HG03095 (cell line): Measurements from ENCODE around the gene MYH1.

Experiments
- ATAC-seq: cut with Tn5 transposase; IDR thresholded peaks from one replicate; pipeline ENCODE4 v1.9.1; 2021; ENCODE audit warnings: moderate library complexity; ENCODE audit not compliant: unreplicated experiment

MYH1 gene

DNA sequence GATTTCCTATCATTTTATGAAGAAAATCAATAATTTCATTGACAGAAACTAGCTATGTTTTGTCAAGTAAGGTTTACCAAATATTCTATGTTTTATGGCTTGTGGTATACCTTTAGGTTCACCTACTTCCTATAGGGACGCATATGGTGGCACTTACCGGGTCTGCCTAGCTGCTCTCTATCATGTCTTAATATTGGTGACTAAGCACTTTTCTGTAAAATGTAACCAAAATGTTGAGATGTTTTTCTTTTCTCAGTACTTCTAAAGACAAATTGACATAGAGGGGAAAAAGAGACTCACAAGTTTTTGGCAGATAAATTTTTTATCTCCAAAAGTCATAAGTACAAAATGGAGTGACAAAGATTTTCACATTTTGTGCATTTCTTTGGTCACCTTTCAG, 26.3 kb downstream of the MYH1 start:
- ATAC-seq: no peak

DNA sequence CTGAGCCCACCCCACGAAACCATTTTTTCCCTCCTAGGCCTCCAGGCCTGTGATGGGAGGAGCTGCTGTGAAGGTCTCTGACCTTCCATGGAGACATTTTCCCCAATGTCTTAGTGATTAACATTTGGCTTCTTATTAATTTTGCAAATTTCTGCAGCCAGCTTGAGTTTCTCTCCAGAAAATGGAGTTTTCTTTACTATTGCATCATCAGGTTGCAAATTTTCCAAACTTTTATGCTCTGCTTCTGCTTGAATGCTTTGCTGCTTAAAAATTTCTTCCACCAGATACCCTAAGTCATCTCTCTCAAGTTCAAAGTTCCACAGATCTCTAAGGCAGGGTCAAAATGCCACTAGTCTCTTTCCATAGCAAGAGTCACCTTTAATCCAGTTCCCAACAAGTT, 36.1 kb downstream of the MYH1 start:
- no peak for ATAC-seq

DNA sequence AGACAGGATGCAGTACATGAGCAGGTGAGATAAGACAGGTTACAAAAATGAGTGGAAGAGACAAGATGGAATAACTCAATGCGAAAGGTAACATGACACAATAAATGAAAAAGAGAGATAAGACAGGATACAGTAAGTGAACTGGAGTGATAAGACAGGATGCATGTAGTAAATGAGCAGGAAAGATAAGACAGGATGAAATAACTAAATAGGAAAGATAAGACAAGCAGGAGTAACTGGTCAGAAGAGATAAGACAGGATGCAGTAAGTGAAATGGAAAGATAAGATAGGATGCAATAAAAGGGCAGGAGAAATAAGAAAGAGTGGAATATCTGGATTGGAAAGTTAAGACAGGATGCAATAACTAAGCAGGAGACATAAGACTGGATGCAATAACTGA, 40.6 kb downstream of the MYH1 start:
- no peak for ATAC-seq

DNA sequence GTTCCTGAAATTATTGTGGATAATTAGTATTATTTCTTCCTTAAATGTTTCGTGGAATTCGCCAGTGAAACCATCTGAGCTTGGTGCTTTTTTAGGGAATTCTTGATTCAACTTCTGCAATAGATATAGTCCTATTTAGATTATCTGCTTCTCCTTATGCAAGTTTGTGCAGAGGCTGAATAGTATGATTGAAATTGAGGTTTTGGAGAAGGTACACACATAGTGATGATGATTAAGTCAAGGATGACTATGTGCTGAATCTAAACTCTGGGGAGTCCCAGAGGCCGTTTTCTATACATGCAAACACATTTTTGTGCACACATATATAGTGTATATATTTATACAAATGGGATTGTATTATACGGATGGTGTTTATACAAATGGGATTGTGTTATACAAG, 43.8 kb downstream of the MYH1 start:
- ATAC-seq: no peak

DNA sequence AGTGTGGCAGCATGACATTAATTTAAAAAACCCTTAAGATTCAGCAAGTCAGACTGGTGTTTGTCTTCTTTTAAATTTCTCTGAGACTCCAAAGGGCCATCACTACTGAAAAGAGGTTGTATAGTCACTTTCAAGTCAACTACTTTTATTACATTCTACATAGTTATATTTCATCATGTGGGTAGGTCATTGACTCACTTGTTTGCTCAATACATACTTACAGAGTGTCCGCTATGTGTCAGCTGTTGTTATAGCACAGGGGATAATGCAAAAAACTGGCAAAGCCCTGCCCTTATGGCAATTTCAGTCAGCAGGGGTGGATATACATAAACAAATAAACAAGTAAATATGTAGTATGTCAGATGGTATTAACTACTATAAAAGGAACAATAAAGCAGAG, 46.5 kb downstream of the MYH1 start:
- no peak for ATAC-seq

DNA sequence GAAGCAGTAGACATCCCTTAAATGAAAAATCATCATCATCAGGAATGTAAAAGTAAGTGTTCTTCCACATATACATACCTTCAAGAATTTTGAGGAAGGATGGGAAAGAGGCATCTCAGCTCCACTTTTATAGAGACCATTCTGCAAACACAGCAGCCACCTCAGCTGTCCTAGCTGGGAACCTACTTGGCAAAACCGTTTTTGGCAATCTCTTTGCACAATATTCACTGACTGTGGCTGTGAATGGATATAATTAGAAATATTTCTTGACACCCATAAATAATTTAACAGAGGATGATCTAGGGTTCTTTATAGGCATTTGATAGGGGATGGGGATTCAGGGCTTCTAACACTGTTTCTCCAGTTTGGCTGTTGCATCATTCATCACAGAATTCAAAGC, 48.9 kb downstream of the MYH1 start, which contains the start of gene MYH4:
Gene MYH4, minus strand, starts transcription at position 101 of the 400 bp plus-strand sequence. CDS start 2,814 bp downstream, outside the sequence.
- no peak for ATAC-seq

DNA sequence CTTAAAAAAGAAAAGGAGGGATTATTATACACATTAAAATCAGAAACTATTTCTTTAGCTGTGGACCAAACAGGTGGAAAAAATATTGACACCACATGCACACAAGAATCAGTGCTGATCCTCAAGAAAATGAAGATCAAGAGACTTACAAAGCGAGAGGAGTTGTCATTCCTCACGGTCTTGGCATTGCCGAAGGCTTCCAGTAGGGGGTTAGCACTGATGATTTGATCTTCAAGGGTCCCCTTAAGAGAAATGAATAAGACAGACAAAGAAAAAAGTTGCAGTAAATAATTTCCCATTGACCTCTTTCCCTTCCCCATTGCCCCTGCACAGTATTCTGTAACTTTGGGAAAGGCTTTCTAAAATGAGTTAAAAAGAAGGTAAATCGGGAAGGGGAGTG, 54.9 kb downstream of the MYH1 start:
- ATAC-seq: no peak

DNA sequence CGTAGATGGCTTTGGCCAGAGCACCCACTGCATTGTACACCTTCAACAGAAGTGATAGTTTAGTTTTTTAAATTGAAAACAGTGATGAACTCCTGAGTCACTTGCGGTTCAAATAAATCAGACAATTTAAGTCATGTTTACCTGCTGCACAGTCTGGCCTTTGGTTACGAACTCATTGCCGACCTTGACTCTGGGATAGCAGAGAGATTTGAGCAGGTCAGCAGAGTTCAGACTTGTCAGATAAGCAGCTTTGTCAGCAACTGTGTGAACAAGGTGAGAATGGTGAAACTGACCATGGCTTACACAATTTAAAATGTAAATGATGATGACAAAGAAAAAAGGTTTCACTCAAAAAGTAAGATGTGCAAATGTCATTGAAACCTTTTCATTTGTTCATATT, 58.3 kb downstream of the MYH1 start:
- no peak for ATAC-seq

DNA sequence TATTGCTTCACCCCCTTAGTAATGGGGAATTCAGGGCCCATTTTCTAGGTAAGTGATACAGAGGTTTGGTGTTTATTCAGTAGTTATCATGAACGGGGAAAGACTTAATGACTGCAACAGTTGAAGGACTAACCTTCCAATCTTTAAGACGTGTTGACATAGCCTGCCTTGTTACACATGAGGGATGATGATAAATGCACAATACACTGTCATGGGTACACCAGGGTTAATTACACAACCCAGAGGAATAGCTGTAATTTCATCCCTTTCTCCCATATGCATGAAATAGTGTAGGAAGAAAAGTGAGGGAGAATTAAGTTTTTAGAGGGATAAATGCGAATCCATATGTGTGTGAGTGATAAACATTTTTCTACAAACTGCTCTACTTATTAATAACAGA, 59.6 kb downstream of the MYH1 start:
- ATAC-seq: no peak

DNA sequence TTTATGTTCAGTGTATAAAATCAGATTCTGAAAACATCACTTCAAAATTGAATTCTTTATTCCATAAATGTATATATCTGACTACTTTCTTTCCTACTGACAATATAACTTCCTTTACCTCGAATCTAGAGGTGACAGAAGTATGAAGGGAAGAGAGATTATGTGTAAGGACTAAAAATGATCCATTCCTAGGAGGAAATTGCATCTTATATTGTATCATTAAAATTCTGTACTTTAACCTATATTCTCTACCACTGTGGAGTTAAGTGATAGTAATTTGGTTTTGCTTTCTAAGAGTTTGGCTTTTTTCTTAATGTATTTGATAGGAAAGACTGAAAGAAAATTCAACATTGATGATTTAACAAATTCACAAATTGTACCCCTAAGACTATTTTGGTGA, 60.4 kb downstream of the MYH1 start:
- no peak for ATAC-seq

DNA sequence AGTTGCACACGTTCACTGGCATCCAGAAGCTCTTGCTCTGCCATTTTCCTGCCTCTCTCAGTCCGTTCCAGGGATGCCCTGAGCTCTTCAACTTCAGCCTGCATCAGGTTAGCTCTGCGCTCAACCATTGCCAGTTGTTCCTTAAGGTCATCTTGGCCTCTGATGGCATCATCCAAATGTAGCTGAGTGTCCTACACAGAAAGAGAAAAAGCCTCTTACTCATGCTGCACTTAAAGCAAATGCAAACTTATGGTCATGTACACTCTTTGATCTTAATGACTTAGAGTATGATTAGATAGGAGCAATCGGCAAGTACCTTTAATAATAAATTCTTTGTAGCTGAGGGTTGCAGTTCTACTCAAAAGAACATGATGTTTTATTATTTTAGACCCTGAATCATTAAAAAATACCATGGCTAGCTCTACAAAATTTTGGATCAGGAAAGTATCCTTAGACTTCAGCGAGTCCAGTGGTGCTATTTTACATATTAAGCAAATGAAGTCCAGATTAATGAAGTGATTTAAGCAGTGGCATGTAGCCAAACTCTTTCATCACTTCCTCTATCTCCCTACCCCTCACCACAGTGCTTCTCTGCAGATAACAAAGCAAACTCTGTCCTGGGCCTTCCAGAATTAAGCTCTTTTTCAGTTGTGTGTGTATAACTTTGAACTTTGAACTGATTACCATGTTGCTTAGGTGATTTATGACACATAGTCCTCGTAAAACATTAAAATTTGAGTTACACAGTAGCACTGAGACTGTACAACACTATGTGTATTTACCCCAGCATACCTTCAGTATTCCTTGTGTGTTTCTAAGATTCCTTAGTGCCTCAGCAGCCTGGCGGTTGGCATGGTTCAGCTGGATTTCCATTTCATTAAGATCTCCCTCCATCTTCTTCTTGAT, 71.1 kb downstream of the MYH1 start:
- no peak for ATAC-seq
